Suprapubic skin (tissue), 3 donors: ENCODE data around the gene PLP2.
"Not testable (repeated sequence)": the region's sequence is repeated elsewhere in the genome, so short reads cannot be mapped to it uniquely, and the experiment has no call there.

Experiments used
- CTCF ChIP-seq, 2 donors: fragments of 200-600 bp in 1 of 2; fragments of 450-650 bp in 1 of 2; sonication (generic) in 1 of 2; IDR thresholded peaks; one replicate each; pipeline ENCODE4 v1.5.1; 2016 to 2019; ENCODE audit warnings: antibody characterized with exemption in 2 of 2, mild to moderate bottlenecking in 1 of 2, moderate library complexity in 1 of 2
- POLR2A ChIP-seq, 2 donors: fragments of 450-650 bp; IDR thresholded peaks; one replicate each; pipeline ENCODE4 v1.6.1; 2017; ENCODE audit warnings: antibody characterized with exemption in 2 of 2, mild to moderate bottlenecking in 2 of 2, moderate library complexity in 2 of 2

DNA sequence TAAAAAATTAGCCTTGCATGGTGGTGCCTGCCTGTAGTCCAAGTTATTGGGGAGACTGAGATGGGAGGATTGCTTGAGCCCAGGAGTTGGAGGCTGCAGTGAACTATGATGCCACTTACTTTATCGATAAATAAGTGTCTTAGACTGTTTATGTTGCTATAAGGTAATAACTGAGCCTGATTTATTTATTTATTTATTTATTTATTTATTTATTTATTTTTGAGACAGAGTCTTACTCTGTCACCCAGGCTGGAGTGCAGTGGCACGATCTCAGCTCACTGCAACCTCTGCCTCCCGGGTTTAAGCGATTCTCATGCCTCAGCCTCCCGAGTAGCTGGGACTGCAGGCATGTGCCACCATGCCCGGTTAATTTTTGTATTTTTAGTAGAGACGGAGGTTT is 39.4 kb upstream of the PLP2 start:
- TF ChIP-seq CTCF, POLR2A (IDR thresholded peaks at IDR 0.05): not testable (repeated sequence)
